EH (cell line): ENCODE results near the gene PATL1.
A peak's percentile ranks its signal among the peaks of the same experiment; 100 is the strongest.
"Not testable (repeated sequence)": the region's sequence is repeated elsewhere in the genome, so short reads cannot be mapped to it uniquely, and the experiment has no call there.

Source experiments
- DNase-seq: peaks from one replicate; pipeline ENCODE4 v3.0.0-alpha.2; 2015; ENCODE audit warnings: low read depth

The PATL1 gene, protein sequence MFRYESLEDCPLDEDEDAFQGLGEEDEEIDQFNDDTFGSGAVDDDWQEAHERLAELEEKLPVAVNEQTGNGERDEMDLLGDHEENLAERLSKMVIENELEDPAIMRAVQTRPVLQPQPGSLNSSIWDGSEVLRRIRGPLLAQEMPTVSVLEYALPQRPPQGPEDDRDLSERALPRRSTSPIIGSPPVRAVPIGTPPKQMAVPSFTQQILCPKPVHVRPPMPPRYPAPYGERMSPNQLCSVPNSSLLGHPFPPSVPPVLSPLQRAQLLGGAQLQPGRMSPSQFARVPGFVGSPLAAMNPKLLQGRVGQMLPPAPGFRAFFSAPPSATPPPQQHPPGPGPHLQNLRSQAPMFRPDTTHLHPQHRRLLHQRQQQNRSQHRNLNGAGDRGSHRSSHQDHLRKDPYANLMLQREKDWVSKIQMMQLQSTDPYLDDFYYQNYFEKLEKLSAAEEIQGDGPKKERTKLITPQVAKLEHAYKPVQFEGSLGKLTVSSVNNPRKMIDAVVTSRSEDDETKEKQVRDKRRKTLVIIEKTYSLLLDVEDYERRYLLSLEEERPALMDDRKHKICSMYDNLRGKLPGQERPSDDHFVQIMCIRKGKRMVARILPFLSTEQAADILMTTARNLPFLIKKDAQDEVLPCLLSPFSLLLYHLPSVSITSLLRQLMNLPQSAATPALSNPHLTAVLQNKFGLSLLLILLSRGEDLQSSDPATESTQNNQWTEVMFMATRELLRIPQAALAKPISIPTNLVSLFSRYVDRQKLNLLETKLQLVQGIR

DNA sequence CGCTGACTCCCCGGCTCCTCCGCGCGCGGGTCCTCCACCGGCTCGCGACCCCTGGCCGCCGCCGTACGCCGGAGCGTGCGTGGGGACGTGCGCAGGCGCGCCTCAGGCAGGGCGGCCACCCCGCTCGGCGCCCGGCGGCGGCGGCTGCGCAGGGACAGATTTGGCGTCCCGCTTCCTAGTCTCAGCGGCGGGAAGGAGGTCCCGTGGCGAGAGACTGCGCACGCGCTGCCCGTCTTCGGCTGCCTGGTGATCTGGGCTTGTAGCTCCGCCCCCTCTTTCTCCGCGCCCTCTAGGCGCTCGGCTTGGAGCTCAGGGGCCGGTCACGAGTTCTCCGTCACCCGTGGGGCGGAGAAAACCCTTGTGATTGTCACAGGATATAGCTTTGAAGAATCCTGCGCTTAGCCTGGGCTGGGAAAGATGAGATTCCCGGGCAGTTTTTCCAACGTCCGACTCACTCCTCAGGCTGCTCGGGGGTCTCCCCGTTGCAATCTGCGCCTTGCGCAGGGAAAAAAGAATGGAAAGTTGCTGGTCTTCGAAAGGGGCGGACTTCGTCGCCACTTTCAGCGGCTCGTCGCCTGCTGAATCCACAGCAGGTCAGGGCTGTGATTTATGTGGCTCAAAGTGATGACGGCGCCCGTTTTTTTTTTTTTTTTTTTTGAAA lies at the start of gene PATL1:
Gene PATL1, minus strand, starts transcription at position 88 of the 661 bp plus-strand sequence. CDS start 142 bp downstream, outside the sequence.
- DNase-seq: peak; percentile 99

DNA sequence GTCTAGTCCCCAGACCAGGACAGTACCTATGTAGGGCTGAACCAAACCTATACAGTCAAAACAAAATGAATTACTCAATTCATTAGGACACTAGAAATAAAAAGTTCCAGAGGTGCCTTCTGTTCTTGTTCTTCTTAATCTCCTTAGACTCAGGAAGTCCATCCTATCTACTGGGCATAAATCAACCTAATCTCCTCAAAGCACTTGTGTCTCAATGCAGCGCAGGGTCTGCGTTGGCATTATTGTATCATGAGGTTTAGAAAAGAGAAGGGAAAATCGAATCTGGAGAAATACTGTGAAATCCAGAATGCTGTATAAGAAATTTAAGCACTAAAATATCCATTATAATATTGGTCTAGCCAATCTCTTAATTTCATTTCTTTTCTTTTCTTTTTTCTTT lies 47.2 kb upstream of the PATL1 start:
- DNase-seq: no peak

DNA sequence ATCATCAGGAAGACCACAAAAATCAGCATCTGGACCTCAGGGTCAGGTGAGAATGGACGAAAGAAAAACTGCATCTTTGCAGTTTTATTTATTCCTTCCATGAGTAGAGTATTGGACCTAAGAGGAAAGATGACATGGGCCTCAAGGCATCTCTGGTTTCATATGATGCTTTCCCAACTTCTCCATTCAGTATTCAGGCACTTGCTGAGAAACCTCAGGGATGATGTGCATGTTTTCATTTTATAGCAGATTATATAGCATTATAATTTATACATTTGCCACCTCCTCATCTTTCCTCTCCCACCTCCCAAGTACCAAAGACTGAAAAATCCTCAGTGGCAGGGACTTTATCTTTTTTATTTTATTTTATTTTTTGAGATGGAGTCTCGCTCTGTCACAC lies 44.9 kb upstream of the PATL1 start, which contains the start of gene OR10V1:
Gene OR10V1, minus strand, starts transcription at position 101 of the 400 bp plus-strand sequence. Its CDS starts 0 bp downstream, at position 101.
- no peak for DNase-seq

DNA sequence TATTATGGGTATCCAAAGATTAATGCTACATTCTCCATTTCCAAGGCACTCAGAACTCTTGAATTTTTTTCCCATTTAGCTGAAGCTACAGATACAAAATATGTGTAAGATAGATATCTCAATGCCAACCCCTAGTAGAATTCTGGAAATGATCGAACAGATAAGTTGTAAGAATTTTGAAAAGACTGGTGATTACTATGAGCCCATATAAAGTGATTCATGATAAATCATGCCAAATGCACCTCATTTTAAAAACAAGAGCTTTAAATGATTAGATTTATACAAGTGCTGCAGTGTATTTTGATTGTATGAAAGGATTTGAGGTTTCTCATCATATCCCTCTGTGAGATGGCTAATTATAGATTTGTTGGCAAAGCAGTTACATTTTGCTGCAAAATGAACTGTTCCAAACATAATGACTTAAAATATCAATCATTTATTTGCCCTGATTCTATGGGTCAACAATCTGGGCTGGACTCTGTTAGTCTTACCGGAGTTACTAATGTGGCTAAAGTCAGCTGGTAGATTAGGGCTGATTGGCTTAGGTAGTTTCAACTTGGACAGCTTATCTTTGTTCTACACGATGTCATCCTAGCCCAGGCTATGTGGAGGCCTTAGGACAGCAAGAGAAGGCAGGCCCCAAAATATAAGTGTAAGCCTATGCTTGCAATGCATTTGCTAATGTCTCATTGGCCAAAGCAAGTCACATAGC lies 41.5 kb upstream of the PATL1 start:
- no peak for DNase-seq

DNA sequence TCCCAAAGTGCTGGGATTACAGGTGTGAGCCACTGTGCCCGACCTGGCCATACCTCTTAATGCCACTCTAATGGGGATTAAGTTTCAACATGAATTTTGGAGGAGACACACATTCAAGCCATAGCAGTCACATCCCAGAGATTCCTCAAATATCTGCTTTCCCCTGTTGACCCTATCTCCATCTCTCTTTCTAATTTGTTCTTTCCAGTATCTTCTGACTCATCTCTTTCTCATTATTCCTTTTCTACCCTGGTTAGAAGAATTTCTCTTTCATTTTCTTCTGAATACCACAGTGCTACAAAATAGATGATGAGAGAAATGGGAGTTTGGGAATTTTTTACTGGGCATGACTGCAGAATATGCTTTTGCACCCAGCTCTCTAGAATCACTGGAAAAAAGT lies 39.7 kb upstream of the PATL1 start:
- peak; percentile 71 for DNase-seq

DNA sequence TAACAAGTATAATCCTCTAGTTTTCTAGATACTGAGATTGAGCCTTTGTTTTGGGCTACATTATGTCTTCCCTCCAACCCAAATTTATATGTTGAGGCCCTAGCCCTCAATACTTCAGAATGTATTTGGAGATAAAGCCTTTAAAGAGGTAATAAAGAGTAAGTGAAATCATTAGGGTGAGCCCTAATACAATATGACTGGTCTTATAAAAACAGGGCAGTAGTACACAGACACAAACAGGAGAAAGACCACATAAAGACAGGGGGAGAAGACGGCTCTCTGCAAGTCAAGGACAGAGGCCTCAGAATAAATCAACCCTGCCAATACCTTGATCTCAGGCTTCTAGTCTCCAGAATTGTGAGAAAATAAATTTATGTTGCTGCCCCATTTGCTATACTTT lies 38.5 kb upstream of the PATL1 start:
- no peak for DNase-seq

DNA sequence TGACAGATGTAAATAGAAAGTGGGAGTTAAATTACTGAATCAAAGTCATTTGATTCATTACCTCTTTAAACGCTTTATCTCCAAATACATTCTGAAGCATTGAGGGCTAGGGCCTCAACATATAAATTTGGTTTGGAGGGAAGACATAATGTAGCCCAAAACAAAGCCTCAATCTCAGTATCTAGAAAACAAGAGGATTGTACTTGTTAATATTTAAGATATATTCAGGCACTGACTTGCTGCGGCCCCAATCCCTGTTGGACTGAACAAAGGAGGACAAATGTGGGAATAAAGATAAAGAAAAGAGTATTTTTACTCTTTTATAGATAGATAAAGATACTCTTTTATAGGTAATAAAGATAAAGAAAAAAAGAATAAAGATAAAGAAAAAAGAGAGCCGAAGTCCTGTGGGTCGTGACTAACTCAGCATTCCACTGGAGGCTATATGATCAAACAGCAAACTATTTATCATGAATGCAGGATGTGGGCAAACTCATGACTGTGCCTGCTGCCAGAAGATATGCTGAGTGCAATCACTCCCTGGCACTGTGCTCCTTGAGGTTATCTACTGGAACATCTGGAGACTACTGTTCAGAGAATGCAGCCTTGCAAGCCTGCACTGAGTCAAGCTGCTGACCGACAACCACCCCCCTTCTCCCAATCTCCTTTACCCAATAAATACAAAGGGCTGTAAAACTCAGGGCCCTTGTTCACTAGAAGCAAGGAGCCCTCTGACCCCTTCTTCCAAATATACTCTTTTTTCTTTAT lies 37.9 kb upstream of the PATL1 start:
- peak; percentile 95 for DNase-seq

DNA sequence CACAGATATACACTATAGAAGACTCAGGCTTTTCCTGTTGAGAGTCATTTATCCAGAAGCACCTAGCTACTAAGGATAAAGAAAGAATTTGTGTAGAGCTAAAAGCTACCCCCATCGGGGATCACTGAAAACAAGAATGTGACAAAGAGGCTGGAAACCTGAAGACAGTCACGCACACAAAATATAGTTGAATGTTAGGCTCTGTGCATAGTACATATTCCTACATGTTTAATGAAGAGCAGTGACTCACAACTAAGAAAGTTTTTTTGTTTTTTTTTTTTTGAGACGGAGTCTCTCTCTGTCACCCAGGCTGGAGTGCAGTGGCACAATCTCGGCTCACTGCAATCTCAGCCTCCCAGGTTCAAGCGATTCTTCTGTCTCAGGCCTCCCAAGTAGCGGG lies 36.5 kb upstream of the PATL1 start:
- DNase-seq: peak; percentile 50

DNA sequence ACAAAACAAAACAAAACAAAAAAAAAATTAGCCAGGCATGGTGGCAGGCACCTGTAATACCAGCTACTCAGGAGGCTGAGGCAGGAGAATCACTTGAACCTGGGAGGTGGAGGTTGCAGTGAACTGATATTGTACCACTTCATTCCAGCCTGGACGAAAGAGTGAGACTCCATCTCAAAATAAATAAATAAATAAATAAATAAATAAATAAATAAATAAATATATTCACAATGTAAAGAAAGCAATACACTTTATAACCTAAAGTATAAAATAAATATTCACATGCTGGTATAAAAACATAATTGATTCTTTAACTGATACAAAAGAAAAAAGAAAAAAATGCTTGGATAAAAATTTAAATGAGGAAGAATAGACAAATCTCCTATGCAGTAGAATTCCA lies 34.7 kb upstream of the PATL1 start:
- not testable (repeated sequence) for DNase-seq

DNA sequence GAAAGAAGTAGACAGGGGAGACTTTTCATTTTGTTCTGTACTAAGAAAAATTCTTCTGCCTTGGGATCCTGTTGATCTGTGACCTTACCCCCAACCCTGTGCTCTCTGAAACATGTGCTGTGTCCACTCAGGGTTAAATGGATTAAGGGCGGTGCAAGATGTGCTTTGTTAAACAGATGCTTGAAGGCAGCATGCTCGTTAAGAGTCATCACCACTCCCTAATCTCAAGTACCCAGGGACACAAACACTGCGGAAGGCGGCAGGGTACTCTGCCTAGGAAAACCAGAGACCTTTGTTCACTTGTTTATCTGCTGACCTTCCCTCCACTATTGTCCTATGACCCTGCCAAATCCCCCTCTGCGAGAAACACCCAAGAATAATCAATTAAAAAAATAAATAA lies 31.3 kb upstream of the PATL1 start:
- DNase-seq: not testable (repeated sequence)

DNA sequence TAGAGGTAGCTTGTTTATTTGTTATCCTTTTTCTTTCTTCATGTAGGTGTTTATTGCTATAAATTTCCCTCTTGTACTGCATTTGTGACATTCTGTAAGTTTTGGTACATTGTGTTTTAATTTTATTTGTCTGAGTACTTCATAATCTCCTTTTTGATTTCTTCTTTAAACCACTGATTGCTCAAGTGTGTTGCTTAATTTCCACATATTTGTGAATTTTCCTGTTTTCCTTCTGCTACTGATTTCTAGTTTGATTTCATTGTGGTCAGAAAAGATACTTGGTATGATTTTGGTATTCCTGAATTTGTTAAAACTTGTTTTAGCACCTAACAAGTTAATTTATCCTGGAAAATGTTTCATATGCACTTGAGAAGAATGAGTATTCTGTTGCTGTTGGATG lies 29.7 kb upstream of the PATL1 start:
- no peak for DNase-seq

DNA sequence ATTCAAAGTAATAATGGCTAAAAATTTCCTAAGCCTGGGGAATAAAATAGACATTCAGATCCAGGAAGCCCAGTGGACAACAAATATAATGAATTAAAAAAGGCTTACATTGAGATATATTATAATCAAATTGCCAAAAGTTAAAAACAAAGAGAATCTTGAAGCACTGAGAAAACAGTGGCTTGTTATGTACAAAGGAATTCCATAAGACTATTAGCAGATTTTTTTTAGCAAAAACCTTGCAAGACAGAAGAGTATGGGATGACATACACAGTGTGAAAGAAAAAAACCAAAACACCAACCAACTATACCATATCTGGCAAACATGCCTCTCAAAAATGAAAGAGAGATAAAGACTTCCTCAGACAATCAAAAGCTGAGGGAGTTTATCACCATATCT lies 24.1 kb upstream of the PATL1 start:
- no peak for DNase-seq

DNA sequence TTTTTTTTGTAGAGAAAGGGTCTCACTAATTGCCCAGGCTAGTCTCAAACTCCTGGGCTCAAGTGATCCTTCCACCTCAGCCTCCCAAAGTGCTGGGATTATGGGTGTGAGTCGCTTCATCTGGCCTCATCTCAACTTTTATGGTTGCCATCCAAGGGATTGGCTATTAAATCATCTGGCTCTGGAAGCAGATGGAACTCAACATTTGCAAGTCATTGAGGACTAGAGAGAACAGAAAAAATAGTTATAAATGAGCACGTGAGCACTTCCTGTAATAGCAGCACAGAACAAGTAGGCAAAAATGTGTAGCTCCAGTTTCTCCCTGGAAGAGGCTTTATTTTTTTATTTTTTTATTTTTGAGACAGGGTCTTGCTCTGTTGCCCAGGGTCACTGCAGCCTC lies 22.3 kb upstream of the PATL1 start:
- no peak for DNase-seq

DNA sequence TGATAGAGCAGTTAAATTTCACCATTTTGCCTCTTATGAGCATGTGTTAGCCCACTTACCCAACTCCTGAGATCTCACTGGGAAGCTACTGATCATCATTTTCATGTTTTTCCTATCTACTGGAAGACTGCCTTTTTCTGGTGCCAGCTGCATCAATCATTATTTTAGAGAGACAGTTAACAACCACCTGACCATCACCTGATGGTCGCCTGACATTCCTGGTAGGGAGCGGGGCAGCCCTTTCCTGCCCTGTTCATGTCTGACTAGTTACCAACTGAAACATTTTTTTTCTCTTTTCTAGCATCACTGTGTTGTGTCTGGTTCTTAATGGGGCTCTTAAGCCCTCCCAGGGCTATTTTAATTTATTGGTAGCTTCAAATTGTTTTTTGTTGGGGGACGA lies 20.2 kb upstream of the PATL1 start:
- DNase-seq: no peak

DNA sequence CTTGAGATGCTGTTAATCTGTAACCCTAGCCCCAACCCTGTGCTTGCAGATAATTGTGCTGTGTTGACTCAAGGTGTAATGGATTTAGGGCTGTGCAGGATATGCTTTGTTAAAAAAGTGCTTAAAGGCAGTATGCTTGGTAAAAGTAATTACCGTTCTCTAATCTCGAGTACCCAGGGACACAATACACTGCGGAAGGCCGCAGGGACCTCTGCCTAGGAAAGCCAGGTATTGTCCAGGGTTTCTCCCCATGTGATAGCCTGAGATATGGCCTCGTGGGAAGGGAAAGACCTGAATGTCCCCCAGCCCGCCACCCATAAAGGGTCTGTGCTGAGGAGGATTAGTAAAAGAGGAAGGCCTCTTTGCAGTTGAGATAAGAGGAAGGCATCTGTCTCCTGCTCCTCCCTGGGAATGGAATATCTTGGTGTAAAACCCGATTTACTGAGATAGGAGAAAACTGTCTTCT lies 12.5 kb upstream of the PATL1 start:
- not testable (repeated sequence) for DNase-seq

DNA sequence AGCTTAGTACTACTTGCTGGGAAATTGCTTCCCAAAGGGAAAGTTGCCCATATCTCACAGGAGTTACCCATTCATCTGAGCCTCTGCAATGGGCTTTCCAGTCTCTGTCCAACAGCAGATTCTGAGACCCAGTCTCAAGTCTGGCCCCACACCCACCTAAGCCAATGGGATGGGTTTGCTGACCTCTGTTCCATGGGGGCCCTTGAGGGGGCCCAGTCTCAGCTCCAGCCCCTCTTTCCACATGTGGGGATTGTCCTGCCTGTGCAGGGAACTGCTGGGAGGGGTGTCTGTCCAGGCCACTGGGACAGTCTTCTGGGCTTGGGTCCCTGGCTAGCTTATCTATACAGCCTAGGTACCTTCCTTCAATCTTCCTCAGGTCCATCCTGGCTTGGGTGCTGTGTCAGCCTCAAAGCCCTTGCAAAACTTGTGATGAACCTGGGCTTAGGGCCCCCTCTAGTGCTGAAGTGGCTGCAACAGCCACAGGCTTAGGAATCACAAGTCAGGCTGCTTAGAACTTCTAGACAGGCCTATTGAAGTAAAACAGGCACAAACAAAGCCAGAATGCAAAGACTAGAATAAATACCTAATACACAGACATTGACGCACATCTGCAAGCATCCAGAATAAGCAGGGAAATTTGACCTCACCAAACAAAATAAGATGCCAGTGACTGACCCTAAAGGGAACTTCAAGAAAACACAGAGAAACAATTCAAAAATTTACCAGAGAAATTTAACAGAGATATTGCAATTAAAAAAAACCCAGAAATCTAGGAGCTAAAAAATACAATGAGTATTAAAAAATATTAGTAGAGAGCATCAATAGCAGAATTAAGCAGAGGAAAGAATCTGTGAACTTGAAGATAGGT lies 11.7 kb upstream of the PATL1 start:
- DNase-seq: peak; percentile 81

DNA sequence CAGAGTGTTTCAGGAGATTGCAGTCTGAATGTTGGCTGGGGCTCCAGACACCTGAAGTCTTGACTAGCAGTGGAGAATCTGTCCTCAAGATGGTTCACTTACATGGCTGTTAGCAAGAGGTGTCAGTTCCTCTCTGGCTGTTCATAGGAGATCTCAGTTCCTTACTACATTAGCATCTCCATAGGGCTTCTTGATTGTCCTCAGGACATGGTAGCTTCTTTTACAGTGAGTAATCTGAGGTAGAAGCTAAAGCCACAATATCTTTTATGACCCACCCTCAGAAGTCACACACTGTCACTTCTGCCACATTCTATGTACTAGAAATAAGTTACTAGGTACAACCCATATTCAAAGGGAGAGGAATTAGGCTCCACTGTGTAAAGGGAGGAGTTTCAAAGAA lies 10.5 kb upstream of the PATL1 start:
- DNase-seq: no peak

DNA sequence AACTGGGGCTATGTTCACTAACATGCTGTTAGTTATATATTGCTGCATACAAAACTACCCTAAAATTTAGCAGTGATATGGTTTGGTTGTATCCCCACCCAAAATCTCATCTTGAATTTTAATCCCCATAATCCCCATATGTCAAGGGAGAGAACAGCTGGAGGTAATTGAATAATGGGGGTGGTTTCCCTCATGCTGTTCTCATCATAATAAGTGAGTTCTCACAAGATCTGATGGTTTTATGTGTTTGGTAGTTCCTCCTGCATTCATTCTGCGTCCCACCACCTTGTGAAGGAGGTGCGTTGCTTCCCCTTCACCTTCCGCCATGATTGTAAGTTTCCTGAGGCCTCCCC lies 10.0 kb upstream of the PATL1 start:
- DNase-seq: no peak

DNA sequence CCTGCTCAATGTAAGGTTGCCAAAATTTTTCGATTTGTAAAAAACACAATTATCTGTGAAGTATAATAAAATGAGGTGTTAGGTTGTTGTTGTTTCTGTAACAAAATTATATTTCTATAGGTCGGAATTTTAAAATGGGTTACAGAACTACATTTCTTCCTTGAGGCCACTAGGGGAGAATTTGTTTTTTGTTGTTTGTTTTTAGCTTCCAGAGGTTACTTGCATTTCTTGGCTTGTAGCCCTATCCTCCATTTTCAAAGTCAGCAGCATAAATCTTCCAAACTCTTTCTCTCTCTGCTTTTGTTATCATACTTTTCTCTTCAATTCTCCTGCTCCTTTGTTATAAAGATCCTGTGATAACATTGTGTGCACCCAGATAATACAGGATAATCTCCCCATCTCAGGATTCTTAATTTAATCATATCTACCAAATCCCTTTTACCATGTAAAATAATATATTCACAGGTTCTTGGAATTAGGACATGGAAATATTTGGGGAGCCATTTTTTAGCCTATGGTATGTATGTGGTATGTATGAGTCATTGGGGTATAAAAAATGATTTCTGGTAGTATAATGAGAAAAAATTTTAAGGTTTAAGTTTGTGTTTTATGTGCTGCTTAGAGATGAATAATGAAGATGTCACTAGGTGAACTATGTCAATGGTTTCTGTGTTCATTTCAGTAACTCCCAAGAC lies 9.4 kb upstream of the PATL1 start:
- peak; percentile 38 for DNase-seq

DNA sequence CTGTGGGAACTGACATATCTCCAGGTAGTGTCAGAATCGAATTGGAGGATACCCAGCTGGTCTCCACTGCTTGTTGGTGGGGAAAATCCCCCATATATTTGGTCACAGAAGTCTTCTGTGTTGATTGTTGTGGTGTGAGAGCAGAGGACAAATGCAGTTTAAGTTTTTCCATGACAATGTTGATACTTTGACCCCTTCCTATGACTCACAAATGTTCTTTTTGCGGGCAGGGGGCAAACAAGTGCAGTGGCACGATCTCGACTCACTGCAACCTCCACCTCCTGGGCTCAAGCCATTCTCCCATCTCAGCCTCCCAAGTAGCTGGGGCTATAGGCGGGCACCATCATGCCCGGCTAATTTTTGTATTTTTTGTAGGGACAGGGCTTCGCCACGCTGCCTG lies 7.4 kb upstream of the PATL1 start:
- DNase-seq: no peak
